HEK293T (cell line): ENCODE results near the gene C4orf51.

Experiments used
- ARNT ChIP-seq: fragments of 450-650 bp; IDR thresholded peaks from 2 replicates; pipeline ENCODE4 v1.6.1; 2017; ENCODE audit warnings: mild to moderate bottlenecking
- BHLHE40 ChIP-seq: fragments of 450-650 bp; IDR thresholded peaks from 2 replicates; pipeline ENCODE4 v1.6.1; 2016; ENCODE audit warnings: mild to moderate bottlenecking, moderate library complexity, borderline replicate concordance
- ELF4 ChIP-seq: fragments of 450-650 bp; IDR thresholded peaks from 2 replicates; pipeline ENCODE4 v1.6.1; 2017; ENCODE audit warnings: antibody characterized with exemption
- FOXK2 ChIP-seq: fragments of 450-650 bp; IDR thresholded peaks from 2 replicates; pipeline ENCODE4 v1.6.1; 2016; ENCODE audit warnings: mild to moderate bottlenecking
- FOXM1 ChIP-seq: fragments of 450-650 bp; IDR thresholded peaks from 2 replicates; pipeline ENCODE4 v1.6.1; 2017; ENCODE audit warnings: mild to moderate bottlenecking, borderline replicate concordance
- HDGF ChIP-seq: fragments of 450-650 bp; IDR thresholded peaks from 2 replicates; pipeline ENCODE4 v1.6.1; 2017; ENCODE audit warnings: antibody characterized with exemption, borderline replicate concordance
- L3MBTL2 ChIP-seq: fragments of 450-650 bp; conservative IDR thresholded peaks from 2 replicates; pipeline ENCODE4 v1.6.1; 2016; ENCODE audit warnings: mild to moderate bottlenecking
- PKNOX1 ChIP-seq: fragments of 450-650 bp; IDR thresholded peaks from 2 replicates; pipeline ENCODE4 v1.6.1; 2016
- SP1 ChIP-seq: fragments of 450-650 bp; IDR thresholded peaks from 2 replicates; pipeline ENCODE4 v1.6.1; 2017
- SUZ12 ChIP-seq: fragments of 450-650 bp; IDR thresholded peaks from 2 replicates; pipeline ENCODE4 v1.6.1; 2016; ENCODE audit warnings: mild to moderate bottlenecking
- TARDBP ChIP-seq: fragments of 450-650 bp; IDR thresholded peaks from 2 replicates; pipeline ENCODE4 v1.6.1; 2016

GRCh38 chr4:145644699-145645098 is 35.2 kb upstream of the C4orf51 start:
- TF ChIP-seq BHLHE40 (no peak), SP1 (no peak), ELF4 (no peak), TARDBP (no peak), FOXM1 (no peak), ARNT (no peak), HDGF (no peak), FOXK2 (no peak), PKNOX1 (no peak), SUZ12 (no peak), L3MBTL2 (no peak)
